IMR-90 (cell line): ENCODE data around the gene NOSTRIN. TPM values are rescaled to one million over a fixed set of nuclear protein-coding genes. Genes with fewer than 3 reads are reported as not detected.

Source experiments
- ATAC-seq: fragments of 200-7000 bp; cut with Tn5 transposase; 2 replicates; pipeline ENCODE4 v1.9.1; 2020; ENCODE audit warnings: low read depth, mild to moderate bottlenecking, moderate library complexity
- BruUV-seq: library from RNA; stranded (reverse); fragments of 400-500 nt; replicated peaks from 2 replicates; lab custom pipeline; 2021; lab: Mats Ljungman, UMichigan
- CTCF ChIA-PET: fragments of 300-600 bp; formaldehyde crosslinking; extraction: SDS; loops from one replicate; lab custom pipeline; 2021; ENCODE audit warnings: antibody characterized with exemption; lab: Yijun Ruan, JAX
- POLR2A ChIA-PET: fragments of 300-600 bp; sonication (Branson Sonifier 250); formaldehyde crosslinking; loops from one replicate; lab custom pipeline; 2022; ENCODE audit warnings: antibody characterized with exemption; ENCODE audit not compliant: unreplicated experiment; lab: Charles Lee
- DNase-seq: peaks from one replicate; pipeline ENCODE4 v3.0.0; 2013
- H2AFZ ChIP-seq: replicated peaks from 2 replicates; pipeline ENCODE3; 2013; ENCODE audit warnings: low read length, mild to moderate bottlenecking; ENCODE audit not compliant: poor library complexity
- H2AK5ac ChIP-seq: 2 replicates; pipeline ENCODE4 v1.6.1; 2013; ENCODE audit warnings: low read depth, low read length, inconsistent platforms
- H2AK9ac ChIP-seq: replicated peaks from 2 replicates; pipeline ENCODE3; 2013; ENCODE audit warnings: mild to moderate bottlenecking, low read depth, low read length, moderate library complexity; ENCODE audit not compliant: poor library complexity
- H2BK120ac ChIP-seq: 2 replicates; pipeline ENCODE4 v1.6.1; 2013; ENCODE audit warnings: low read depth, low read length, inconsistent platforms
- H2BK15ac ChIP-seq: 3 replicates; pipeline ENCODE4 v1.6.1; 2013; ENCODE audit warnings: low read depth, low read length, inconsistent platforms
- H2BK20ac ChIP-seq: 2 replicates; pipeline ENCODE4 v1.6.1; 2013; ENCODE audit warnings: low read depth, mild to moderate bottlenecking, inconsistent platforms, low read length, moderate library complexity
- H2BK5ac ChIP-seq: 2 replicates; pipeline ENCODE4 v1.6.1; 2013; ENCODE audit warnings: mild to moderate bottlenecking, low read depth, low read length, inconsistent platforms; ENCODE audit not compliant: poor library complexity, severe bottlenecking
- H3K14ac ChIP-seq: replicated peaks from 2 replicates; pipeline ENCODE4 v1.6.1; 2013; ENCODE audit warnings: low read depth, low read length, inconsistent platforms
- H3K18ac ChIP-seq: 2 replicates; pipeline ENCODE4 v1.6.1; 2013; ENCODE audit warnings: low read depth, low read length, control low read depth
- H3K23ac ChIP-seq: 2 replicates; pipeline ENCODE4 v1.6.1; 2013; ENCODE audit warnings: low read depth, low read length, inconsistent platforms
- H3K27ac ChIP-seq: 2 replicates; pipeline ENCODE4 v1.5.1; 2013; ENCODE audit warnings: mild to moderate bottlenecking, control low read depth, low read length; ENCODE audit not compliant: insufficient read depth
- H3K27me3 ChIP-seq: 2 replicates; pipeline ENCODE4 v1.6.1; 2013; ENCODE audit warnings: low read length; ENCODE audit not compliant: control insufficient read depth, insufficient read depth
- H3K36me3 ChIP-seq: 2 replicates; pipeline ENCODE4 v1.6.1; 2013; ENCODE audit warnings: low read length, mixed read lengths; ENCODE audit not compliant: control insufficient read depth, insufficient read depth
- H3K4ac ChIP-seq: 2 replicates; pipeline ENCODE4 v1.6.1; 2013; ENCODE audit warnings: low read depth, low read length, inconsistent platforms
- H3K4me1 ChIP-seq: 2 replicates; pipeline ENCODE4 v1.6.1; 2013; ENCODE audit warnings: low read length, mixed read lengths; ENCODE audit not compliant: control insufficient read depth, insufficient read depth
- H3K4me2 ChIP-seq: 2 replicates; pipeline ENCODE4 v1.6.1; 2013; ENCODE audit warnings: low read depth, mild to moderate bottlenecking, control low read depth, low read length, moderate library complexity
- H3K4me3 ChIP-seq: 2 replicates; pipeline ENCODE4 v1.5.1; 2013; ENCODE audit warnings: low read depth, mild to moderate bottlenecking, control low read depth, low read length, moderate library complexity; ENCODE audit not compliant: insufficient read depth
- H3K56ac ChIP-seq: 2 replicates; pipeline ENCODE4 v1.6.1; 2013; ENCODE audit warnings: low read length, inconsistent platforms; ENCODE audit not compliant: insufficient read depth; ENCODE audit errors: extremely low read depth
- H3K79me1 ChIP-seq, 2 experiments: 2 replicates each; pipeline ENCODE4 v1.6.1; 2013; ENCODE audit warnings: low read length in 2 of 2, inconsistent platforms in 1 of 2, low read depth in 1 of 2
- H3K9ac ChIP-seq: 2 replicates; pipeline ENCODE4 v1.6.1; 2013; ENCODE audit warnings: low read depth, low read length, control low read depth
- H3K9me1 ChIP-seq: 2 replicates; pipeline ENCODE4 v1.6.1; 2013; ENCODE audit warnings: low read length, inconsistent platforms; ENCODE audit not compliant: insufficient read depth
- H3K9me3 ChIP-seq: 2 replicates; pipeline ENCODE4 v1.6.1; 2013; ENCODE audit warnings: low read length; ENCODE audit not compliant: control insufficient read depth, insufficient read depth
- H4K20me1 ChIP-seq: 2 replicates; pipeline ENCODE4 v1.6.1; 2013; ENCODE audit warnings: low read length, inconsistent platforms; ENCODE audit not compliant: insufficient read depth
- H4K5ac ChIP-seq: 2 replicates; pipeline ENCODE4 v1.6.1; 2013; ENCODE audit warnings: mild to moderate bottlenecking, low read depth, low read length, control low read depth
- H4K8ac ChIP-seq, 2 experiments: 2 replicates each; pipeline ENCODE4 v1.6.1; 2013; ENCODE audit warnings: low read depth in 2 of 2, low read length in 2 of 2, control low read depth in 1 of 2, inconsistent platforms in 1 of 2
- H4K91ac ChIP-seq: 2 replicates; pipeline ENCODE4 v1.6.1; 2013; ENCODE audit warnings: low read depth, low read length, inconsistent platforms; ENCODE audit not compliant: insufficient read depth
- BHLHE40 ChIP-seq: fragments of 150-350 bp; IDR thresholded peaks from 2 replicates; pipeline ENCODE4 v1.6.1; 2016; ENCODE audit warnings: mild to moderate bottlenecking, low read depth, low read length
- CEBPB ChIP-seq: IDR thresholded peaks from 2 replicates; pipeline ENCODE4 v1.6.1; 2012; ENCODE audit warnings: low read depth, low read length, improper control_type of control experiment
- CHD1 ChIP-seq: IDR thresholded peaks from 2 replicates; pipeline ENCODE4 v1.6.1; 2012; ENCODE audit warnings: low read depth, low read length, improper control_type of control experiment
- CTCF ChIP-seq: conservative IDR thresholded peaks from 2 replicates; pipeline ENCODE4 v1.5.1; 2012; ENCODE audit warnings: mild to moderate bottlenecking, low read depth, low read length, improper control_type of control experiment
- FOS ChIP-seq: fragments of 150-350 bp; IDR thresholded peaks from 2 replicates; pipeline ENCODE4 v1.6.1; 2016; ENCODE audit warnings: low read depth, low read length
- MAFK ChIP-seq: IDR thresholded peaks from 2 replicates; pipeline ENCODE4 v1.6.1; 2012; ENCODE audit warnings: low read depth, low read length, improper control_type of control experiment
- MAZ ChIP-seq: IDR thresholded peaks from 2 replicates; pipeline ENCODE4 v1.6.1; 2012; ENCODE audit warnings: low read depth, mild to moderate bottlenecking, low read length, improper control_type of control experiment, moderate library complexity, borderline replicate concordance
- MXI1 ChIP-seq: IDR thresholded peaks from 2 replicates; pipeline ENCODE4 v1.6.1; 2012; ENCODE audit warnings: low read depth, mild to moderate bottlenecking, low read length, moderate library complexity, borderline replicate concordance
- NFE2L2 ChIP-seq: fragments of 150-350 bp; IDR thresholded peaks from 2 replicates; pipeline ENCODE4 v1.6.1; 2016; ENCODE audit warnings: low read depth, mild to moderate bottlenecking, low read length
- POLR2A ChIP-seq: IDR thresholded peaks from 2 replicates; pipeline ENCODE4 v1.6.1; 2012; ENCODE audit warnings: mild to moderate bottlenecking, low read depth, low read length
- RAD21 ChIP-seq: IDR thresholded peaks from 2 replicates; pipeline ENCODE4 v1.6.1; 2012; ENCODE audit warnings: low read length, improper control_type of control experiment
- RCOR1 ChIP-seq: IDR thresholded peaks from 2 replicates; pipeline ENCODE4 v1.6.1; 2012; ENCODE audit warnings: mild to moderate bottlenecking, low read length, improper control_type of control experiment; ENCODE audit not compliant: insufficient replicate concordance
- RFX5 ChIP-seq: IDR thresholded peaks from 2 replicates; pipeline ENCODE4 v1.8.0; 2012; ENCODE audit warnings: low read depth, mild to moderate bottlenecking, low read length, moderate library complexity
- SMC3 ChIP-seq: fragments of 150-350 bp; IDR thresholded peaks from 2 replicates; pipeline ENCODE4 v1.6.1; 2016; ENCODE audit warnings: low read depth, mild to moderate bottlenecking, antibody characterized with exemption, low read length, moderate library complexity
- WGBS, 2 experiments: methylation state at CpG; one replicate each; pipeline versions ENCODE4 v1.1.5 to v1.1.7; 2013; ENCODE audit warnings: missing lambda C conversion rate in 2 of 2; ENCODE audit not compliant: insufficient read length in 1 of 2; ENCODE audit errors: extremely low coverage in 2 of 2; 5-methylcytosine and 5-hydroxymethylcytosine counted together
- dilution Hi-C: fragments of 300-500 bp; cut with HindIII; formaldehyde crosslinking; loops from one replicate; pipeline ENCODE4 v1.14.3; 2018; ENCODE audit warnings: low sequenced_read_pairs; ENCODE audit not compliant: unreplicated experiment
- in situ Hi-C: fragments of 300-500 bp; cut with MboI; formaldehyde crosslinking; loops from 3 replicates; pipeline ENCODE4 v1.14.3; 2019; ENCODE audit warnings: low sequenced_read_pairs, inconsistent platforms, mixed read lengths
- intact Hi-C: fragments of 100-400 bp; cut with micrococcal nuclease; formaldehyde crosslinking; loops from 2 replicates; pipeline ENCODE4 v1.10.0; 2022
- polyA plus RNA-seq, 3 experiments: library from polyadenylated mRNA; depleted of rRNA; stranded (reverse); fragments of >200 nt; gene quantifications; 2 replicates each; pipeline ENCODE4 v1.2.3, GENCODE V29; 2012; ENCODE audit warnings: low replicate concordance in 1 of 3
- total RNA-seq: library from RNA; depleted of rRNA; stranded (reverse); fragments of >200 nt; gene quantifications from 2 replicates; pipeline ENCODE4 v1.2.3, GENCODE V29; 2012
- TF ChIP-seq, protein P1 (sequence below): fragments of 150-350 bp; IDR thresholded peaks from 2 replicates; pipeline ENCODE4 v1.6.1; 2017; ENCODE audit warnings: mild to moderate bottlenecking, antibody characterized with exemption, low read length, low read depth
- TF ChIP-seq, protein P2 (sequence below): fragments of 150-350 bp; IDR thresholded peaks from 2 replicates; pipeline ENCODE4 v1.6.1; 2016; ENCODE audit warnings: low read depth, mild to moderate bottlenecking, low read length, moderate library complexity, borderline replicate concordance

Gene NOSTRIN
- total and polyA plus RNA-seq, 2 of the 4 experiments (the other 2 are of a cell fraction), result 0.15 to 0.18 TPM

DNA sequence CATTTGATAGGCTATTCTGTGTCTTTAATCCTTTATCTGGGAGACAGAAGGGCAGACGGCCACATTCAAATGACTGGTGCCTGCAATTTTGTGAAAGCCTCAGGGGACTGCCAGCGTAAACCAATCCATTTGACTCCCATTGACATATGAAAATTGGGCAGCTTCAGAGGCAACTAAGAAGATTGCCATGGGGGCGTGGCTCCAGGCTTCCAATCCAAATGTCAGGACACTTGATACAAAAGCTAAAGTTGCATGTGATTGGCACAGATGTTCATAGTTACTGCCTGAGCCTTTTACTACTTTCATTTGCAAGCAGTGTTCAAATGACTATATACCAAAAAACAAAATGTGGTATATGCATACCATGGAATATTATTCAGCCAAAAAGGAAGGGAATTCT is 45.8 kb downstream of the NOSTRIN start:
- Histone ChIP-seq H2BK20ac (no peak overlapping the region), H3K23ac (no peak overlapping the region), H3K9ac (no peak overlapping the region), H4K91ac (no peak overlapping the region), H2BK5ac (no peak overlapping the region), H3K79me1 (no peaks in the 10 kb centered on the region), H2AFZ (no peak overlapping the region), H3K36me3 (no peaks in the 10 kb centered on the region), H3K4me2 (no peak overlapping the region), H3K4me1 (no peaks in the 10 kb centered on the region), H3K18ac (no peak overlapping the region), H2BK120ac (no peak overlapping the region), H3K14ac (no peak overlapping the region), H3K9me1 (no peaks in the 10 kb centered on the region), H4K8ac (no peak overlapping the region), H3K27ac (no peak overlapping the region), H2AK5ac (no peak overlapping the region), H3K4me3 (no peak overlapping the region), H2BK15ac (no peak overlapping the region), H4K20me1 (no peaks in the 10 kb centered on the region), H3K4ac (no peak overlapping the region), H4K5ac (no peak overlapping the region), H3K27me3 (no peaks in the 10 kb centered on the region), H3K56ac (no peak overlapping the region), H3K9me3 (no peaks in the 10 kb centered on the region), H2AK9ac (no peak overlapping the region)
- in situ Hi-C loops (no loop called here), intact Hi-C loops (no loop called here), dilution Hi-C loops (no loop called here)
- DNase-seq, result no peak
- ChIA-PET POLR2A (no interaction called here), CTCF (no interaction called here)
- TF ChIP-seq SMC3 (no peak), CHD1 (no peak), POLR2A (no peak), CTCF (no peak), NFE2L2 (no peak), BHLHE40 (no peak), RCOR1 (no peak), RFX5 (no peak), RAD21 (no peak), MAFK (no peak), MAZ (no peak), MXI1 (no peak), CEBPB (no peak), FOS (no peak)
- TF ChIP-seq, protein P1, sequence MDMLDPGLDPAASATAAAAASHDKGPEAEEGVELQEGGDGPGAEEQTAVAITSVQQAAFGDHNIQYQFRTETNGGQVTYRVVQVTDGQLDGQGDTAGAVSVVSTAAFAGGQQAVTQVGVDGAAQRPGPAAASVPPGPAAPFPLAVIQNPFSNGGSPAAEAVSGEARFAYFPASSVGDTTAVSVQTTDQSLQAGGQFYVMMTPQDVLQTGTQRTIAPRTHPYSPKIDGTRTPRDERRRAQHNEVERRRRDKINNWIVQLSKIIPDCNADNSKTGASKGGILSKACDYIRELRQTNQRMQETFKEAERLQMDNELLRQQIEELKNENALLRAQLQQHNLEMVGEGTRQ, result no peak
- TF ChIP-seq, protein P2, sequence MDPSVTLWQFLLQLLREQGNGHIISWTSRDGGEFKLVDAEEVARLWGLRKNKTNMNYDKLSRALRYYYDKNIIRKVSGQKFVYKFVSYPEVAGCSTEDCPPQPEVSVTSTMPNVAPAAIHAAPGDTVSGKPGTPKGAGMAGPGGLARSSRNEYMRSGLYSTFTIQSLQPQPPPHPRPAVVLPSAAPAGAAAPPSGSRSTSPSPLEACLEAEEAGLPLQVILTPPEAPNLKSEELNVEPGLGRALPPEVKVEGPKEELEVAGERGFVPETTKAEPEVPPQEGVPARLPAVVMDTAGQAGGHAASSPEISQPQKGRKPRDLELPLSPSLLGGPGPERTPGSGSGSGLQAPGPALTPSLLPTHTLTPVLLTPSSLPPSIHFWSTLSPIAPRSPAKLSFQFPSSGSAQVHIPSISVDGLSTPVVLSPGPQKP, result no peak
- BruUV-seq, result no TSS peak
- no CpG with 5 or more reads among the region's 3 CpGs for WGBS, 2 experiments
- no peak for ATAC-seq
